Fibroblast of lung (primary cell): ENCODE data around the gene NHLRC2.

ENCODE experiments used
- EZH2 ChIP-seq: IDR thresholded peaks from 2 replicates; pipeline ENCODE4 v1.5.1; 2012; ENCODE audit warnings: low read length, control low read depth, mild to moderate bottlenecking; ENCODE audit errors: missing control alignments
- TF ChIP-seq, protein P1 (sequence below), 2 donors: IDR thresholded peaks in 1 of 2; conservative IDR thresholded peaks in 1 of 2; 1 replicate in 1 of 2; 2 replicates in 1 of 2; pipeline ENCODE4 v1.5.1; 2011 to 2012; ENCODE audit warnings: low read length in 2 of 2, control low read depth in 1 of 2, inconsistent platforms in 1 of 2, low read depth in 1 of 2, mild to moderate bottlenecking in 1 of 2

DNA sequence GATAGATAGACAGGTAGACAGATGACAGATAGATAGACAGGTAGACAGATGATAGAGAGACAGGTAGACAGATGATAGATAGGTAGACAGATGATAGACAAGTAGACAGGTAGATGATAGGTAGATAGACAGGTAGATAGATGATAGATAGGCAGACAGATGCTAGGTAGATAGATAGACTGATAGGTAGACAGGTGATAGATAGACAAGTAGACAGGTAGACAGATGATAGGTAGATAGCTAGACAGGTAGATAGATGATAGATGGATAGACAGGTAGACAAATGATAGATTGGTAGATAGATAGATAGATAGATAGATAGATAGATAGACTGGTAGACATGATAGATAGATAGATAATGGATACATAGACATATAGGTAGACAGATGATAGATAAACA is 95.8 kb downstream of the NHLRC2 start:
- TF ChIP-seq EZH2: no peak
- TF ChIP-seq, protein P1, sequence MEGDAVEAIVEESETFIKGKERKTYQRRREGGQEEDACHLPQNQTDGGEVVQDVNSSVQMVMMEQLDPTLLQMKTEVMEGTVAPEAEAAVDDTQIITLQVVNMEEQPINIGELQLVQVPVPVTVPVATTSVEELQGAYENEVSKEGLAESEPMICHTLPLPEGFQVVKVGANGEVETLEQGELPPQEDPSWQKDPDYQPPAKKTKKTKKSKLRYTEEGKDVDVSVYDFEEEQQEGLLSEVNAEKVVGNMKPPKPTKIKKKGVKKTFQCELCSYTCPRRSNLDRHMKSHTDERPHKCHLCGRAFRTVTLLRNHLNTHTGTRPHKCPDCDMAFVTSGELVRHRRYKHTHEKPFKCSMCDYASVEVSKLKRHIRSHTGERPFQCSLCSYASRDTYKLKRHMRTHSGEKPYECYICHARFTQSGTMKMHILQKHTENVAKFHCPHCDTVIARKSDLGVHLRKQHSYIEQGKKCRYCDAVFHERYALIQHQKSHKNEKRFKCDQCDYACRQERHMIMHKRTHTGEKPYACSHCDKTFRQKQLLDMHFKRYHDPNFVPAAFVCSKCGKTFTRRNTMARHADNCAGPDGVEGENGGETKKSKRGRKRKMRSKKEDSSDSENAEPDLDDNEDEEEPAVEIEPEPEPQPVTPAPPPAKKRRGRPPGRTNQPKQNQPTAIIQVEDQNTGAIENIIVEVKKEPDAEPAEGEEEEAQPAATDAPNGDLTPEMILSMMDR (conservative IDR thresholded peaks at IDR 0.05 in 1 of 2, IDR thresholded peaks at IDR 0.05 in 1 of 2; ENCODE audit: low read depth in 1 of 2, low read length in 2 of 2): no peak
